IMR-90 (cell line): ENCODE data around the gene ZBTB45. TPM values are rescaled to one million over a fixed set of nuclear protein-coding genes. Genes with fewer than 3 reads are reported as not detected.

Source experiments
- ATAC-seq: fragments of 200-7000 bp; cut with Tn5 transposase; 2 replicates; pipeline ENCODE4 v1.9.1; 2020; ENCODE audit warnings: low read depth, mild to moderate bottlenecking, moderate library complexity
- BruUV-seq: library from RNA; stranded (reverse); fragments of 400-500 nt; replicated peaks from 2 replicates; lab custom pipeline; 2021; lab: Mats Ljungman, UMichigan
- CTCF ChIA-PET: fragments of 300-600 bp; formaldehyde crosslinking; extraction: SDS; loops from one replicate; lab custom pipeline; 2021; ENCODE audit warnings: antibody characterized with exemption; lab: Yijun Ruan, JAX
- POLR2A ChIA-PET: fragments of 300-600 bp; sonication (Branson Sonifier 250); formaldehyde crosslinking; loops from one replicate; lab custom pipeline; 2022; ENCODE audit warnings: antibody characterized with exemption; ENCODE audit not compliant: unreplicated experiment; lab: Charles Lee
- DNase-seq: peaks from one replicate; pipeline ENCODE4 v3.0.0; 2013
- H2AFZ ChIP-seq: replicated peaks from 2 replicates; pipeline ENCODE3; 2013; ENCODE audit warnings: low read length, mild to moderate bottlenecking; ENCODE audit not compliant: poor library complexity
- H2AK5ac ChIP-seq: 2 replicates; pipeline ENCODE4 v1.6.1; 2013; ENCODE audit warnings: low read depth, low read length, inconsistent platforms
- H2AK9ac ChIP-seq: replicated peaks from 2 replicates; pipeline ENCODE3; 2013; ENCODE audit warnings: mild to moderate bottlenecking, low read depth, low read length, moderate library complexity; ENCODE audit not compliant: poor library complexity
- H2BK120ac ChIP-seq: 2 replicates; pipeline ENCODE4 v1.6.1; 2013; ENCODE audit warnings: low read depth, low read length, inconsistent platforms
- H2BK15ac ChIP-seq: 3 replicates; pipeline ENCODE4 v1.6.1; 2013; ENCODE audit warnings: low read depth, low read length, inconsistent platforms
- H2BK20ac ChIP-seq: 2 replicates; pipeline ENCODE4 v1.6.1; 2013; ENCODE audit warnings: low read depth, mild to moderate bottlenecking, inconsistent platforms, low read length, moderate library complexity
- H2BK5ac ChIP-seq: 2 replicates; pipeline ENCODE4 v1.6.1; 2013; ENCODE audit warnings: mild to moderate bottlenecking, low read depth, low read length, inconsistent platforms; ENCODE audit not compliant: poor library complexity, severe bottlenecking
- H3K14ac ChIP-seq: replicated peaks from 2 replicates; pipeline ENCODE4 v1.6.1; 2013; ENCODE audit warnings: low read depth, low read length, inconsistent platforms
- H3K18ac ChIP-seq: 2 replicates; pipeline ENCODE4 v1.6.1; 2013; ENCODE audit warnings: low read depth, low read length, control low read depth
- H3K23ac ChIP-seq: 2 replicates; pipeline ENCODE4 v1.6.1; 2013; ENCODE audit warnings: low read depth, low read length, inconsistent platforms
- H3K27ac ChIP-seq: 2 replicates; pipeline ENCODE4 v1.5.1; 2013; ENCODE audit warnings: mild to moderate bottlenecking, control low read depth, low read length; ENCODE audit not compliant: insufficient read depth
- H3K27me3 ChIP-seq: 2 replicates; pipeline ENCODE4 v1.6.1; 2013; ENCODE audit warnings: low read length; ENCODE audit not compliant: control insufficient read depth, insufficient read depth
- H3K36me3 ChIP-seq: 2 replicates; pipeline ENCODE4 v1.6.1; 2013; ENCODE audit warnings: low read length, mixed read lengths; ENCODE audit not compliant: control insufficient read depth, insufficient read depth
- H3K4ac ChIP-seq: 2 replicates; pipeline ENCODE4 v1.6.1; 2013; ENCODE audit warnings: low read depth, low read length, inconsistent platforms
- H3K4me1 ChIP-seq: 2 replicates; pipeline ENCODE4 v1.6.1; 2013; ENCODE audit warnings: low read length, mixed read lengths; ENCODE audit not compliant: control insufficient read depth, insufficient read depth
- H3K4me2 ChIP-seq: 2 replicates; pipeline ENCODE4 v1.6.1; 2013; ENCODE audit warnings: low read depth, mild to moderate bottlenecking, control low read depth, low read length, moderate library complexity
- H3K4me3 ChIP-seq: 2 replicates; pipeline ENCODE4 v1.5.1; 2013; ENCODE audit warnings: low read depth, mild to moderate bottlenecking, control low read depth, low read length, moderate library complexity; ENCODE audit not compliant: insufficient read depth
- H3K56ac ChIP-seq: 2 replicates; pipeline ENCODE4 v1.6.1; 2013; ENCODE audit warnings: low read length, inconsistent platforms; ENCODE audit not compliant: insufficient read depth; ENCODE audit errors: extremely low read depth
- H3K79me1 ChIP-seq, 2 experiments: 2 replicates each; pipeline ENCODE4 v1.6.1; 2013; ENCODE audit warnings: low read length in 2 of 2, inconsistent platforms in 1 of 2, low read depth in 1 of 2
- H3K9ac ChIP-seq: 2 replicates; pipeline ENCODE4 v1.6.1; 2013; ENCODE audit warnings: low read depth, low read length, control low read depth
- H3K9me1 ChIP-seq: 2 replicates; pipeline ENCODE4 v1.6.1; 2013; ENCODE audit warnings: low read length, inconsistent platforms; ENCODE audit not compliant: insufficient read depth
- H3K9me3 ChIP-seq: 2 replicates; pipeline ENCODE4 v1.6.1; 2013; ENCODE audit warnings: low read length; ENCODE audit not compliant: control insufficient read depth, insufficient read depth
- H4K20me1 ChIP-seq: 2 replicates; pipeline ENCODE4 v1.6.1; 2013; ENCODE audit warnings: low read length, inconsistent platforms; ENCODE audit not compliant: insufficient read depth
- H4K5ac ChIP-seq: 2 replicates; pipeline ENCODE4 v1.6.1; 2013; ENCODE audit warnings: mild to moderate bottlenecking, low read depth, low read length, control low read depth
- H4K8ac ChIP-seq, 2 experiments: 2 replicates each; pipeline ENCODE4 v1.6.1; 2013; ENCODE audit warnings: low read depth in 2 of 2, low read length in 2 of 2, control low read depth in 1 of 2, inconsistent platforms in 1 of 2
- H4K91ac ChIP-seq: 2 replicates; pipeline ENCODE4 v1.6.1; 2013; ENCODE audit warnings: low read depth, low read length, inconsistent platforms; ENCODE audit not compliant: insufficient read depth
- BHLHE40 ChIP-seq: fragments of 150-350 bp; IDR thresholded peaks from 2 replicates; pipeline ENCODE4 v1.6.1; 2016; ENCODE audit warnings: mild to moderate bottlenecking, low read depth, low read length
- CEBPB ChIP-seq: IDR thresholded peaks from 2 replicates; pipeline ENCODE4 v1.6.1; 2012; ENCODE audit warnings: low read depth, low read length, improper control_type of control experiment
- CHD1 ChIP-seq: IDR thresholded peaks from 2 replicates; pipeline ENCODE4 v1.6.1; 2012; ENCODE audit warnings: low read depth, low read length, improper control_type of control experiment
- CTCF ChIP-seq: conservative IDR thresholded peaks from 2 replicates; pipeline ENCODE4 v1.5.1; 2012; ENCODE audit warnings: mild to moderate bottlenecking, low read depth, low read length, improper control_type of control experiment
- ELK1 ChIP-seq: fragments of 150-350 bp; IDR thresholded peaks from 2 replicates; pipeline ENCODE4 v1.6.1; 2016; ENCODE audit warnings: low read depth, mild to moderate bottlenecking, low read length, moderate library complexity, borderline replicate concordance
- FOS ChIP-seq: fragments of 150-350 bp; IDR thresholded peaks from 2 replicates; pipeline ENCODE4 v1.6.1; 2016; ENCODE audit warnings: low read depth, low read length
- MAFK ChIP-seq: IDR thresholded peaks from 2 replicates; pipeline ENCODE4 v1.6.1; 2012; ENCODE audit warnings: low read depth, low read length, improper control_type of control experiment
- MAZ ChIP-seq: IDR thresholded peaks from 2 replicates; pipeline ENCODE4 v1.6.1; 2012; ENCODE audit warnings: low read depth, mild to moderate bottlenecking, low read length, improper control_type of control experiment, moderate library complexity, borderline replicate concordance
- MXI1 ChIP-seq: IDR thresholded peaks from 2 replicates; pipeline ENCODE4 v1.6.1; 2012; ENCODE audit warnings: low read depth, mild to moderate bottlenecking, low read length, moderate library complexity, borderline replicate concordance
- NFE2L2 ChIP-seq: fragments of 150-350 bp; IDR thresholded peaks from 2 replicates; pipeline ENCODE4 v1.6.1; 2016; ENCODE audit warnings: low read depth, mild to moderate bottlenecking, low read length
- POLR2A ChIP-seq: IDR thresholded peaks from 2 replicates; pipeline ENCODE4 v1.6.1; 2012; ENCODE audit warnings: mild to moderate bottlenecking, low read depth, low read length
- RAD21 ChIP-seq: IDR thresholded peaks from 2 replicates; pipeline ENCODE4 v1.6.1; 2012; ENCODE audit warnings: low read length, improper control_type of control experiment
- RCOR1 ChIP-seq: IDR thresholded peaks from 2 replicates; pipeline ENCODE4 v1.6.1; 2012; ENCODE audit warnings: mild to moderate bottlenecking, low read length, improper control_type of control experiment; ENCODE audit not compliant: insufficient replicate concordance
- RFX5 ChIP-seq: IDR thresholded peaks from 2 replicates; pipeline ENCODE4 v1.8.0; 2012; ENCODE audit warnings: low read depth, mild to moderate bottlenecking, low read length, moderate library complexity
- SMC3 ChIP-seq: fragments of 150-350 bp; IDR thresholded peaks from 2 replicates; pipeline ENCODE4 v1.6.1; 2016; ENCODE audit warnings: low read depth, mild to moderate bottlenecking, antibody characterized with exemption, low read length, moderate library complexity
- WGBS, 2 experiments: methylation state at CpG; one replicate each; pipeline versions ENCODE4 v1.1.5 to v1.1.7; 2013; ENCODE audit warnings: missing lambda C conversion rate in 2 of 2; ENCODE audit not compliant: insufficient read length in 1 of 2; ENCODE audit errors: extremely low coverage in 2 of 2; 5-methylcytosine and 5-hydroxymethylcytosine counted together
- dilution Hi-C: fragments of 300-500 bp; cut with HindIII; formaldehyde crosslinking; loops from one replicate; pipeline ENCODE4 v1.14.3; 2018; ENCODE audit warnings: low sequenced_read_pairs; ENCODE audit not compliant: unreplicated experiment
- in situ Hi-C: fragments of 300-500 bp; cut with MboI; formaldehyde crosslinking; loops from 3 replicates; pipeline ENCODE4 v1.14.3; 2019; ENCODE audit warnings: low sequenced_read_pairs, inconsistent platforms, mixed read lengths
- intact Hi-C: fragments of 100-400 bp; cut with micrococcal nuclease; formaldehyde crosslinking; loops from 2 replicates; pipeline ENCODE4 v1.10.0; 2022
- polyA plus RNA-seq, 3 experiments: library from polyadenylated mRNA; depleted of rRNA; stranded (reverse); fragments of >200 nt; gene quantifications; 2 replicates each; pipeline ENCODE4 v1.2.3, GENCODE V29; 2012; ENCODE audit warnings: low replicate concordance in 1 of 3
- total RNA-seq: library from RNA; depleted of rRNA; stranded (reverse); fragments of >200 nt; gene quantifications from 2 replicates; pipeline ENCODE4 v1.2.3, GENCODE V29; 2012

The ZBTB45 gene
- total and polyA plus RNA-seq, 2 of the 4 experiments (the other 2 are of a cell fraction) = 1.4 to 9.7 TPM

GRCh38 chr19:58480831-58481230 lies 38.8 kb downstream of the ZBTB45 start:
- no peak overlapping the region for H2AK9ac ChIP-seq
- dilution Hi-C loops = no loop called here
- no peak overlapping the region for H4K91ac ChIP-seq
- no peak overlapping the region for H2BK15ac ChIP-seq
- no peak overlapping the region for H3K27ac ChIP-seq
- no peak overlapping the region for H3K4me3 ChIP-seq
- ChIA-PET CTCF (no interaction called here), POLR2A (no interaction called here)
- peaks cover 6 to 19% of the 10 kb centered on the region in 2 experiments; a peak in 2 of 4 replicates for H3K79me1 ChIP-seq
- H2AK5ac ChIP-seq = no peak overlapping the region
- peaks cover 11% of the 10 kb centered on the region for H3K36me3 ChIP-seq
- no peak overlapping the region for H3K18ac ChIP-seq
- peaks cover 12% of the 10 kb centered on the region for H3K9me1 ChIP-seq
- no peak overlapping the region for H3K23ac ChIP-seq
- H2BK120ac ChIP-seq = no peak overlapping the region
- H2AFZ ChIP-seq = no peak overlapping the region
- intact Hi-C loops = no loop called here
- no CpG with 5 or more reads among the region's 2 CpGs for WGBS, 2 experiments
- H4K5ac ChIP-seq = no peak overlapping the region
- ATAC-seq = no peak
- BruUV-seq = no TSS peak
- H2BK20ac ChIP-seq = no peak overlapping the region
- no peak overlapping the region for H3K4me2 ChIP-seq
- H3K9me3 ChIP-seq = no peaks in the 10 kb centered on the region
- H3K9ac ChIP-seq = no peak overlapping the region
- TF ChIP-seq SMC3 (no peak), ELK1 (no peak), CHD1 (no peak), MAZ (no peak), RCOR1 (no peak), CEBPB (no peak), BHLHE40 (no peak), RAD21 (no peak), MXI1 (no peak), FOS (no peak), RFX5 (no peak), CTCF (no peak), NFE2L2 (no peak), POLR2A (no peak), MAFK (no peak)
- no peak overlapping the region for H2BK5ac ChIP-seq
- in situ Hi-C loops = no loop called here
- H3K27me3 ChIP-seq = no peaks in the 10 kb centered on the region
- H3K4ac ChIP-seq = no peak overlapping the region
- H3K4me1 ChIP-seq = peaks cover 7% of the 10 kb centered on the region; the same call in 1 of the 2 replicates
- H4K8ac ChIP-seq = no peak overlapping the region
- DNase-seq = no peak
- H3K56ac ChIP-seq = no peak overlapping the region
- no peak overlapping the region for H3K14ac ChIP-seq
- no peaks in the 10 kb centered on the region for H4K20me1 ChIP-seq
